ENCODE results near the gene CTDNEP1.

Gene CTDNEP1

GRCh38 chr17:7283471-7284216 is 32.1 kb upstream of the CTDNEP1 start:
- TF ChIP-seq CTCF (IDR thresholded peaks at IDR 0.05; ENCODE audit: low read depth, low read length, missing control alignments) = no peak
- no peak for DNase-seq (ENCODE audit: extremely low read depth, low read depth)
- no peak overlapping the region for H3K4me3 ChIP-seq (replicated peaks; ENCODE audit: low read depth, low read length)

GRCh38 chr17:7282752-7283321 is 31.3 kb upstream of the CTDNEP1 start:
- peak overlapping the region; percentile 51 for H3K4me3 ChIP-seq (replicated peaks; ENCODE audit: low read depth, low read length)
- TF ChIP-seq CTCF (IDR thresholded peaks at IDR 0.05; ENCODE audit: low read depth, low read length, missing control alignments) = no peak
- no peak for DNase-seq (ENCODE audit: extremely low read depth, low read depth)

- peak overlapping the region; percentile 51 for H3K4me3 ChIP-seq (replicated peaks; ENCODE audit: low read depth, low read length)
- TF ChIP-seq CTCF (IDR thresholded peaks at IDR 0.05; ENCODE audit: low read depth, low read length, missing control alignments) = no peak
- DNase-seq (ENCODE audit: extremely low read depth, low read depth) = no peak
These were observed 30.6 kb upstream of the CTDNEP1 start for GRCh38 chr17:7281953-7282751.

- peak within 1 kb of the TSS; percentile 51 for H3K4me3 ChIP-seq (replicated peaks; ENCODE audit: low read depth, low read length)
- peak; percentile 88 for DNase-seq (ENCODE audit: extremely low read depth, low read depth)
- TF ChIP-seq CTCF (IDR thresholded peaks at IDR 0.05; ENCODE audit: low read depth, low read length, missing control alignments) = no peak
These were observed 29.8 kb upstream of the CTDNEP1 start, which contains the start of gene SLC2A4 for GRCh38 chr17:7281074-7281952. SLC2A4 (plus strand) TSS chr17:7281718; CDS start chr17:7281935, 217 bp downstream.

- TF ChIP-seq CTCF (IDR thresholded peaks at IDR 0.05; ENCODE audit: low read depth, low read length, missing control alignments) = peak; percentile 95
- DNase-seq (ENCODE audit: extremely low read depth, low read depth) = peak; percentile 76
- H3K4me3 ChIP-seq (replicated peaks; ENCODE audit: low read depth, low read length) = peak overlapping the region; percentile 51
These were observed 29.1 kb upstream of the CTDNEP1 start for GRCh38 chr17:7280519-7281073.

- no peak for DNase-seq (ENCODE audit: extremely low read depth, low read depth)
- TF ChIP-seq CTCF (IDR thresholded peaks at IDR 0.05; ENCODE audit: low read depth, low read length, missing control alignments) = no peak
- no peak overlapping the region for H3K4me3 ChIP-seq (replicated peaks; ENCODE audit: low read depth, low read length)
These were observed 27.9 kb upstream of the CTDNEP1 start for GRCh38 chr17:7279448-7279847.
